ENCODE measurements around the gene METTL18. TPM values are rescaled to one million over a fixed set of nuclear protein-coding genes. Genes with fewer than 3 reads are reported as not detected.

Gene METTL18
- total RNA-seq, 1 donor from 2014 or later, result 11.0 TPM

DNA sequence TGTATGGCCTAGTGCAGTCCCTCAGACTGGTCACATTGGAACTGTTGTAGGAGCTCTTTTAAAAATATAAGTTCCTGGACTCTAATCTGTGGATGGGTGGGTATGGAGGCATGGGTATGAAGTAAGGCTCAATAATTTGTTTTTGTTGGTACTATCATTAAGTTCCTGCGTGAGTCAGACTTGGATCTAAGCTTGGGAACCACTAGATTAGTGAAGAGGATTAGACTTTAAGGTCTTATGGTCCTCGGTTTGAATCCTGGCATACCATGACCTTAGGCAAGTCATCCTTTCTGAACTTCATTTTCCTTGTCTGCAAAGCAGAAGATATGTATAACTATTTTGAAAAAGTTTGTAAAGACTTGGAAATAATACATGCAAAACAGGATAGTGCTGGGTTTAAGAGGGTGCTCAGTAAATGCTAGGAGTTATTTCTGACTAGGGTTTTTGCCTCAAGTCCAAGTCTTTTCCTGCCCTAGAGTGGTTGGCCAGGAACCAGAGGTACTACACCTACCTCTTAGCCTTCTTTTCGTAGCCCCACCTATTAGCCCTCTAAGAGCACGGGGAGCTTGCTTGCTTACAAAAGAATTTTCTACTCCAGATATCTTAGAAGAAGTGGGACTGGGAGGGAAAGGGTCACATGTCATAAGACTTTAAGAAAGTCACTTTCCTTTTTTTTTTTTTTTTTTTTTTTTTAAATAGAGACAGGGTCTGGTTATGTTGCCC lies 38.6 kb upstream of the METTL18 start:
- Mint-ChIP-seq H3K4me3 (no peak overlapping the region), H3K27me3 (no peaks in the 10 kb centered on the region), H3K9me3 (no peaks in the 10 kb centered on the region), H3K36me3 (peaks cover 24% of the 10 kb centered on the region), H3K27ac (no peak overlapping the region), H3K4me1 (ENCODE audit: unreplicated experiment) (no peaks in the 10 kb centered on the region)
- DNase-seq (ENCODE audit: extremely low spot score, unreplicated experiment), result no peak
- TF ChIP-seq, protein P1, sequence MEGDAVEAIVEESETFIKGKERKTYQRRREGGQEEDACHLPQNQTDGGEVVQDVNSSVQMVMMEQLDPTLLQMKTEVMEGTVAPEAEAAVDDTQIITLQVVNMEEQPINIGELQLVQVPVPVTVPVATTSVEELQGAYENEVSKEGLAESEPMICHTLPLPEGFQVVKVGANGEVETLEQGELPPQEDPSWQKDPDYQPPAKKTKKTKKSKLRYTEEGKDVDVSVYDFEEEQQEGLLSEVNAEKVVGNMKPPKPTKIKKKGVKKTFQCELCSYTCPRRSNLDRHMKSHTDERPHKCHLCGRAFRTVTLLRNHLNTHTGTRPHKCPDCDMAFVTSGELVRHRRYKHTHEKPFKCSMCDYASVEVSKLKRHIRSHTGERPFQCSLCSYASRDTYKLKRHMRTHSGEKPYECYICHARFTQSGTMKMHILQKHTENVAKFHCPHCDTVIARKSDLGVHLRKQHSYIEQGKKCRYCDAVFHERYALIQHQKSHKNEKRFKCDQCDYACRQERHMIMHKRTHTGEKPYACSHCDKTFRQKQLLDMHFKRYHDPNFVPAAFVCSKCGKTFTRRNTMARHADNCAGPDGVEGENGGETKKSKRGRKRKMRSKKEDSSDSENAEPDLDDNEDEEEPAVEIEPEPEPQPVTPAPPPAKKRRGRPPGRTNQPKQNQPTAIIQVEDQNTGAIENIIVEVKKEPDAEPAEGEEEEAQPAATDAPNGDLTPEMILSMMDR (conservative IDR thresholded peaks at IDR 0.05), result no peak

DNA sequence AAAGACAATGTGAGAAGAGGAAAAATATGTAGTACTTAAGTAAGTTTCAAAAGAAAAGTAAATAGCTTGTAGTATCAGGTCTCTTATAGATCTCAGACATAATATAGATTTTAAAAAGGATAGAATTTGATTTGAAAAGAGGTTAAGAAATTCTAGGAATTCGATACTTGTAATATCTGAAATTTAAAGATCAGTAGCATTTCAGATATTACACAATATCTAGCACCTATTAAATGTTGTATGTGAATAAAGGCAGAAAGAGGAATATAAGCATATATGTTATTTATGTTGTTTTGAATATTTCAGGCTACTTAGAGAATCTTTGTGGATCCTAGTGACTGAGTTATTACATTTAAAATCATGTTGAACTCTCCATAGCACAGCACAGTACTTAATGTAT lies 35.0 kb upstream of the METTL18 start:
- peaks cover 12% of the 10 kb centered on the region for H3K36me3 Mint-ChIP-seq
- H3K4me3 Mint-ChIP-seq, result no peak overlapping the region
- no peak overlapping the region for H3K27ac Mint-ChIP-seq
- TF ChIP-seq, protein P1 (conservative IDR thresholded peaks at IDR 0.05), result no peak
- no peak for DNase-seq (ENCODE audit: extremely low spot score, unreplicated experiment)
- H3K9me3 Mint-ChIP-seq, result no peaks in the 10 kb centered on the region
- H3K4me1 Mint-ChIP-seq (ENCODE audit: unreplicated experiment), result no peaks in the 10 kb centered on the region
- no peaks in the 10 kb centered on the region for H3K27me3 Mint-ChIP-seq

GRCh38 chr1:169824153-169824552 lies 29.4 kb upstream of the METTL18 start:
- Mint-ChIP-seq H3K27ac (no peak overlapping the region), H3K4me3 (no peak overlapping the region), H3K4me1 (ENCODE audit: unreplicated experiment) (no peaks in the 10 kb centered on the region), H3K27me3 (no peaks in the 10 kb centered on the region), H3K36me3 (peaks cover 14% of the 10 kb centered on the region), H3K9me3 (no peaks in the 10 kb centered on the region)
- TF ChIP-seq, protein P1 (conservative IDR thresholded peaks at IDR 0.05), result no peak
- DNase-seq (ENCODE audit: extremely low spot score, unreplicated experiment), result no peak

GRCh38 chr1:169821500-169821899 lies 26.8 kb upstream of the METTL18 start:
- H3K4me1 Mint-ChIP-seq (ENCODE audit: unreplicated experiment), result no peaks in the 10 kb centered on the region
- TF ChIP-seq, protein P1 (conservative IDR thresholded peaks at IDR 0.05), result no peak
- peaks cover 24% of the 10 kb centered on the region for H3K36me3 Mint-ChIP-seq
- H3K9me3 Mint-ChIP-seq, result no peaks in the 10 kb centered on the region
- DNase-seq (ENCODE audit: extremely low spot score, unreplicated experiment), result no peak
- no peaks in the 10 kb centered on the region for H3K27me3 Mint-ChIP-seq
- no peak overlapping the region for H3K4me3 Mint-ChIP-seq
- H3K27ac Mint-ChIP-seq, result no peak overlapping the region

- no peak overlapping the region for H3K4me3 Mint-ChIP-seq
- TF ChIP-seq, protein P1 (conservative IDR thresholded peaks at IDR 0.05), result no peak
- no peaks in the 10 kb centered on the region for H3K27me3 Mint-ChIP-seq
- no peak for DNase-seq (ENCODE audit: extremely low spot score, unreplicated experiment)
- H3K36me3 Mint-ChIP-seq, result peaks cover 36% of the 10 kb centered on the region
- no peaks in the 10 kb centered on the region for H3K4me1 Mint-ChIP-seq (ENCODE audit: unreplicated experiment)
- no peak overlapping the region for H3K27ac Mint-ChIP-seq
- no peaks in the 10 kb centered on the region for H3K9me3 Mint-ChIP-seq
These were observed 21.9 kb upstream of the METTL18 start for GRCh38 chr1:169816617-169817016.
